Mucosa of rectum (tissue), 2 donors: ENCODE data around the gene HMOX1.
"Not testable (repeated sequence)": the region's sequence is repeated elsewhere in the genome, so short reads cannot be mapped to it uniquely, and the experiment has no call there.

Experiments used
- H3K27ac ChIP-seq, 2 donors: one replicate each; pipeline ENCODE4 v1.7.0; 2013; ENCODE audit warnings: inconsistent platforms in 2 of 2, low read depth in 2 of 2, low read length in 2 of 2
- H3K27me3 ChIP-seq, 2 donors: one replicate each; pipeline ENCODE4 v1.7.0; 2013; ENCODE audit warnings: low read length in 2 of 2; ENCODE audit not compliant: control insufficient read depth in 2 of 2, insufficient read depth in 2 of 2
- H3K36me3 ChIP-seq, 2 donors: one replicate each; pipeline ENCODE4 v1.7.0; 2013; ENCODE audit warnings: low read length in 2 of 2; ENCODE audit not compliant: control insufficient read depth in 2 of 2, insufficient read depth in 2 of 2
- H3K4me1 ChIP-seq, 2 donors: one replicate each; pipeline ENCODE4 v1.7.0; 2013; ENCODE audit warnings: low read length in 2 of 2, mild to moderate bottlenecking in 1 of 2; ENCODE audit not compliant: control insufficient read depth in 2 of 2, insufficient read depth in 2 of 2
- H3K4me3 ChIP-seq, 2 donors: one replicate each; pipeline ENCODE4 v1.7.0; 2013; ENCODE audit warnings: low read length in 2 of 2
- H3K9ac ChIP-seq, 2 donors: one replicate each; pipeline ENCODE4 v1.7.0; 2013; ENCODE audit warnings: low read length in 2 of 2, low read depth in 1 of 2, mild to moderate bottlenecking in 1 of 2
- H3K9me3 ChIP-seq, 2 donors: one replicate each; pipeline ENCODE4 v1.7.0; 2013; ENCODE audit warnings: low read length in 2 of 2; ENCODE audit not compliant: control insufficient read depth in 2 of 2
- donor health status: healthy.
- donor health status: Normal muscosa, but diverticular disease.

Gene HMOX1

GRCh38 chr22:35431483-35432227 lies 50.8 kb downstream of the HMOX1 start:
- H3K27me3 ChIP-seq: no peaks in the 10 kb centered on the region
- peaks cover 0 to 2% of the 10 kb centered on the region in 2 donors for H3K36me3 ChIP-seq
- H3K9me3 ChIP-seq: peaks cover 0 to 6% of the 10 kb centered on the region in 2 donors
- no peak overlapping the region for H3K4me3 ChIP-seq
- peak overlapping the region in 1 of 2 donors; percentile 44 for H3K9ac ChIP-seq
- H3K4me1 ChIP-seq: peaks cover 4 to 16% of the 10 kb centered on the region in 2 donors
- H3K27ac ChIP-seq: peak overlapping the region; percentile 51 to 72

- H3K4me3 ChIP-seq: no peak overlapping the region
- peaks cover 0 to 6% of the 10 kb centered on the region in 2 donors for H3K9me3 ChIP-seq
- peak overlapping the region in 1 of 2 donors; percentile 13 for H3K9ac ChIP-seq
- peaks cover 0 to 2% of the 10 kb centered on the region in 2 donors for H3K36me3 ChIP-seq
- H3K4me1 ChIP-seq: peaks cover 4 to 16% of the 10 kb centered on the region in 2 donors
- peak overlapping the region; percentile 6 to 32 for H3K27ac ChIP-seq
- H3K27me3 ChIP-seq: no peaks in the 10 kb centered on the region
These were observed 51.5 kb downstream of the HMOX1 start for GRCh38 chr22:35432228-35432905.

- Histone ChIP-seq H3K9me3 (peaks cover 0 to 6% of the 10 kb centered on the region in 2 donors), H3K27me3 (no peaks in the 10 kb centered on the region), H3K36me3 (peaks cover 0 to 2% of the 10 kb centered on the region in 2 donors), H3K9ac (no peak overlapping the region), H3K4me3 (no peak overlapping the region), H3K27ac (no peak overlapping the region), H3K4me1 (peaks cover 4 to 16% of the 10 kb centered on the region in 2 donors)
These were observed 53.3 kb downstream of the HMOX1 start for GRCh38 chr22:35434061-35434710.

GRCh38 chr22:35435201-35435740 lies 54.4 kb downstream of the HMOX1 start:
- Histone ChIP-seq H3K4me1 (peaks cover 4 to 16% of the 10 kb centered on the region in 2 donors), H3K4me3 (no peak overlapping the region), H3K27ac (no peak overlapping the region), H3K36me3 (peaks cover 0 to 2% of the 10 kb centered on the region in 2 donors), H3K9me3 (peaks cover 0 to 6% of the 10 kb centered on the region in 2 donors), H3K27me3 (no peaks in the 10 kb centered on the region), H3K9ac (no peak overlapping the region)

- Histone ChIP-seq H3K9me3 (peaks cover 0 to 6% of the 10 kb centered on the region in 2 donors), H3K9ac (no peak overlapping the region), H3K27ac (no peak overlapping the region), H3K4me3 (no peak overlapping the region), H3K27me3 (no peaks in the 10 kb centered on the region), H3K36me3 (peaks cover 0 to 2% of the 10 kb centered on the region in 2 donors), H3K4me1 (peaks cover 0 to 10% of the 10 kb centered on the region in 2 donors)
These were observed 55.5 kb downstream of the HMOX1 start for GRCh38 chr22:35436421-35436820.

GRCh38 chr22:35437049-35437448 lies 56.2 kb downstream of the HMOX1 start:
- H3K27ac ChIP-seq: no peak overlapping the region
- no peaks in the 10 kb centered on the region for H3K27me3 ChIP-seq
- no peak overlapping the region for H3K4me3 ChIP-seq
- peaks cover 0 to 6% of the 10 kb centered on the region in 2 donors for H3K9me3 ChIP-seq
- H3K4me1 ChIP-seq: peaks cover 0 to 4% of the 10 kb centered on the region in 2 donors
- H3K36me3 ChIP-seq: peaks cover 0 to 1% of the 10 kb centered on the region in 2 donors
- no peak overlapping the region for H3K9ac ChIP-seq

- not testable (repeated sequence) for H3K4me1 ChIP-seq, H3K27me3 ChIP-seq, H3K9ac ChIP-seq, H3K4me3 ChIP-seq, H3K27ac ChIP-seq, H3K36me3 ChIP-seq, H3K9me3 ChIP-seq
These were observed 57.9 kb downstream of the HMOX1 start for GRCh38 chr22:35438673-35439364.

GRCh38 chr22:35439365-35439717 lies 58.4 kb downstream of the HMOX1 start:
- Histone ChIP-seq H3K27me3 (no peaks in the 10 kb centered on the region), H3K36me3 (no peaks in the 10 kb centered on the region), H3K9ac (no peak overlapping the region), H3K9me3 (no peaks in the 10 kb centered on the region), H3K27ac (no peak overlapping the region), H3K4me3 (no peak overlapping the region), H3K4me1 (no peaks in the 10 kb centered on the region)

- Histone ChIP-seq H3K4me3 (no peak overlapping the region), H3K9me3 (no peaks in the 10 kb centered on the region), H3K9ac (no peak overlapping the region), H3K27me3 (no peaks in the 10 kb centered on the region), H3K27ac (no peak overlapping the region), H3K4me1 (no peaks in the 10 kb centered on the region), H3K36me3 (no peaks in the 10 kb centered on the region)
These were observed 59.2 kb downstream of the HMOX1 start for GRCh38 chr22:35440129-35440528.
